ENCODE results near the gene JAG2.

Gene JAG2

GRCh38 chr14:105214324-105214915 is 45.8 kb upstream of the JAG2 start:
- Histone ChIP-seq H3K27ac (ENCODE audit: low read depth, low read length) (no peak overlapping the region), H2BK5ac (ENCODE audit: low read depth, low read length, poor library complexity) (no peak overlapping the region), H3K27me3 (ENCODE audit: insufficient read depth, low read length) (no peaks in the 10 kb centered on the region), H3K4ac (ENCODE audit: low read depth, low read length) (no peak overlapping the region), H3K79me1 (ENCODE audit: low read length) (no peaks in the 10 kb centered on the region), H3K9me3 (ENCODE audit: insufficient read depth, low read depth, low read length) (peaks cover 10% of the 10 kb centered on the region), H4K8ac (ENCODE audit: low read depth, low read length) (no peak overlapping the region), H3K79me2 (ENCODE audit: control insufficient read depth, insufficient read depth, low read length, poor library complexity) (no peaks in the 10 kb centered on the region), H4K12ac (ENCODE audit: low read depth, low read length) (no peak overlapping the region), H3K23ac (ENCODE audit: low read length) (no peak overlapping the region), H2AFZ (ENCODE audit: insufficient read depth, low read length, poor library complexity) (no peak overlapping the region), H2AK5ac (ENCODE audit: low read length) (no peak overlapping the region), H3K4me2 (ENCODE audit: low read length) (no peak overlapping the region), H2BK120ac (ENCODE audit: insufficient read depth, low read length, poor library complexity) (no peak overlapping the region), H3K14ac (ENCODE audit: low read length) (no peak overlapping the region), H3K36me3 (ENCODE audit: control insufficient read depth in 1 of 2, insufficient read depth in 2 of 2, low read length in 2 of 2) (peaks cover 34 to 37% of the 10 kb centered on the region in 2 experiments), H3K9ac (ENCODE audit: low read length) (no peak overlapping the region), H3K18ac (ENCODE audit: low read length) (no peak overlapping the region), H3K4me3 (ENCODE audit: low read depth, low read length) (no peak overlapping the region), H4K91ac (ENCODE audit: low read depth, low read length) (no peak overlapping the region), H2BK12ac (ENCODE audit: low read length) (no peak overlapping the region), H3K4me1 (ENCODE audit: control insufficient read depth in 1 of 2, insufficient read depth in 2 of 2, low read length in 2 of 2) (no peaks in the 10 kb centered on the region)
- no CpG with 5 or more reads among the region's 14 CpGs for WGBS (ENCODE audit: extremely low coverage, insufficient coverage, insufficient read length)
- no peak for DNase-seq

- peaks cover 10% of the 10 kb centered on the region for H3K9me3 ChIP-seq (ENCODE audit: insufficient read depth, low read depth, low read length)
- no peak overlapping the region for H2AFZ ChIP-seq (ENCODE audit: insufficient read depth, low read length, poor library complexity)
- no peak for DNase-seq
- H3K4me1 ChIP-seq (ENCODE audit: control insufficient read depth in 1 of 2, insufficient read depth in 2 of 2, low read length in 2 of 2), result peaks cover 0 to 6% of the 10 kb centered on the region in 2 experiments
- no peaks in the 10 kb centered on the region for H3K27me3 ChIP-seq (ENCODE audit: insufficient read depth, low read length)
- H4K91ac ChIP-seq (ENCODE audit: low read depth, low read length), result no peak overlapping the region
- no peak overlapping the region for H2BK120ac ChIP-seq (ENCODE audit: insufficient read depth, low read length, poor library complexity)
- no peak overlapping the region for H3K14ac ChIP-seq (ENCODE audit: low read length)
- no peak overlapping the region for H2AK5ac ChIP-seq (ENCODE audit: low read length)
- H3K4ac ChIP-seq (ENCODE audit: low read depth, low read length), result no peak overlapping the region
- H3K9ac ChIP-seq (ENCODE audit: low read length), result no peak overlapping the region
- no peak overlapping the region for H2BK12ac ChIP-seq (ENCODE audit: low read length)
- no peaks in the 10 kb centered on the region for H3K79me1 ChIP-seq (ENCODE audit: low read length)
- no peak overlapping the region for H3K4me3 ChIP-seq (ENCODE audit: low read depth, low read length)
- no CpG with 5 or more reads among the region's 10 CpGs for WGBS (ENCODE audit: extremely low coverage, insufficient coverage, insufficient read length)
- no peak overlapping the region for H3K27ac ChIP-seq (ENCODE audit: low read depth, low read length)
- H3K36me3 ChIP-seq (ENCODE audit: control insufficient read depth in 1 of 2, insufficient read depth in 2 of 2, low read length in 2 of 2), result peaks cover 23 to 26% of the 10 kb centered on the region in 2 experiments
- H3K4me2 ChIP-seq (ENCODE audit: low read length), result no peak overlapping the region
- no peaks in the 10 kb centered on the region for H3K79me2 ChIP-seq (ENCODE audit: control insufficient read depth, insufficient read depth, low read length, poor library complexity)
- no peak overlapping the region for H4K12ac ChIP-seq (ENCODE audit: low read depth, low read length)
- H3K18ac ChIP-seq (ENCODE audit: low read length), result no peak overlapping the region
- no peak overlapping the region for H3K23ac ChIP-seq (ENCODE audit: low read length)
- no peak overlapping the region for H4K8ac ChIP-seq (ENCODE audit: low read depth, low read length)
- H2BK5ac ChIP-seq (ENCODE audit: low read depth, low read length, poor library complexity), result no peak overlapping the region
These were observed 44.8 kb upstream of the JAG2 start for GRCh38 chr14:105213361-105213760.

- H3K27me3 ChIP-seq (ENCODE audit: insufficient read depth, low read length), result no peaks in the 10 kb centered on the region
- H3K9ac ChIP-seq (ENCODE audit: low read length), result no peak overlapping the region
- H3K27ac ChIP-seq (ENCODE audit: low read depth, low read length), result no peak overlapping the region
- H3K36me3 ChIP-seq (ENCODE audit: control insufficient read depth in 1 of 2, insufficient read depth in 2 of 2, low read length in 2 of 2), result peaks cover 17 to 22% of the 10 kb centered on the region in 2 experiments
- H2BK120ac ChIP-seq (ENCODE audit: insufficient read depth, low read length, poor library complexity), result no peak overlapping the region
- no peak for DNase-seq
- H3K14ac ChIP-seq (ENCODE audit: low read length), result no peak overlapping the region
- H2AK5ac ChIP-seq (ENCODE audit: low read length), result no peak overlapping the region
- WGBS (ENCODE audit: extremely low coverage, insufficient coverage, insufficient read length), result no CpG with 5 or more reads among the region's 18 CpGs
- H2BK12ac ChIP-seq (ENCODE audit: low read length), result no peak overlapping the region
- H3K23ac ChIP-seq (ENCODE audit: low read length), result no peak overlapping the region
- peaks cover 8% of the 10 kb centered on the region for H3K9me3 ChIP-seq (ENCODE audit: insufficient read depth, low read depth, low read length)
- no peak overlapping the region for H2BK5ac ChIP-seq (ENCODE audit: low read depth, low read length, poor library complexity)
- no peak overlapping the region for H3K4ac ChIP-seq (ENCODE audit: low read depth, low read length)
- H3K4me2 ChIP-seq (ENCODE audit: low read length), result no peak overlapping the region
- H4K91ac ChIP-seq (ENCODE audit: low read depth, low read length), result no peak overlapping the region
- peaks cover 0 to 6% of the 10 kb centered on the region in 2 experiments for H3K4me1 ChIP-seq (ENCODE audit: control insufficient read depth in 1 of 2, insufficient read depth in 2 of 2, low read length in 2 of 2)
- no peak overlapping the region for H3K4me3 ChIP-seq (ENCODE audit: low read depth, low read length)
- H3K79me1 ChIP-seq (ENCODE audit: low read length), result no peaks in the 10 kb centered on the region
- H4K12ac ChIP-seq (ENCODE audit: low read depth, low read length), result no peak overlapping the region
- no peaks in the 10 kb centered on the region for H3K79me2 ChIP-seq (ENCODE audit: control insufficient read depth, insufficient read depth, low read length, poor library complexity)
- H3K18ac ChIP-seq (ENCODE audit: low read length), result no peak overlapping the region
- H2AFZ ChIP-seq (ENCODE audit: insufficient read depth, low read length, poor library complexity), result no peak overlapping the region
- no peak overlapping the region for H4K8ac ChIP-seq (ENCODE audit: low read depth, low read length)
These were observed 44.1 kb upstream of the JAG2 start for GRCh38 chr14:105212541-105213300.

- Histone ChIP-seq H3K18ac (ENCODE audit: low read length) (no peak overlapping the region), H3K79me1 (ENCODE audit: low read length) (no peaks in the 10 kb centered on the region), H4K91ac (ENCODE audit: low read depth, low read length) (no peak overlapping the region), H2BK120ac (ENCODE audit: insufficient read depth, low read length, poor library complexity) (no peak overlapping the region), H4K12ac (ENCODE audit: low read depth, low read length) (no peak overlapping the region), H3K4me3 (ENCODE audit: low read depth, low read length) (no peak overlapping the region), H3K27ac (ENCODE audit: low read depth, low read length) (no peak overlapping the region), H2BK12ac (ENCODE audit: low read length) (no peak overlapping the region), H3K23ac (ENCODE audit: low read length) (no peak overlapping the region), H2BK5ac (ENCODE audit: low read depth, low read length, poor library complexity) (no peak overlapping the region), H3K36me3 (ENCODE audit: control insufficient read depth in 1 of 2, insufficient read depth in 2 of 2, low read length in 2 of 2) (peaks cover 9 to 13% of the 10 kb centered on the region in 2 experiments), H3K4me2 (ENCODE audit: low read length) (no peak overlapping the region), H2AK5ac (ENCODE audit: low read length) (no peak overlapping the region), H3K4ac (ENCODE audit: low read depth, low read length) (no peak overlapping the region), H2AFZ (ENCODE audit: insufficient read depth, low read length, poor library complexity) (no peak overlapping the region), H3K9ac (ENCODE audit: low read length) (no peak overlapping the region), H3K9me3 (ENCODE audit: insufficient read depth, low read depth, low read length) (peaks cover 8% of the 10 kb centered on the region), H3K14ac (ENCODE audit: low read length) (no peak overlapping the region), H3K79me2 (ENCODE audit: control insufficient read depth, insufficient read depth, low read length, poor library complexity) (no peaks in the 10 kb centered on the region), H3K4me1 (ENCODE audit: control insufficient read depth in 1 of 2, insufficient read depth in 2 of 2, low read length in 2 of 2) (peaks cover 0 to 6% of the 10 kb centered on the region in 2 experiments), H4K8ac (ENCODE audit: low read depth, low read length) (no peak overlapping the region), H3K27me3 (ENCODE audit: insufficient read depth, low read length) (no peaks in the 10 kb centered on the region)
- DNase-seq, result no peak
- WGBS (ENCODE audit: extremely low coverage, insufficient coverage, insufficient read length), result no CpG with 5 or more reads among the region's 9 CpGs
These were observed 43.1 kb upstream of the JAG2 start for GRCh38 chr14:105211758-105212089.

Data from trophoblast cell (in vitro differentiated cells and primary cell).